BE2C (cell line): ENCODE measurements around the gene PLCB4.

ENCODE experiments used
- DNase-seq: peaks from one replicate; pipeline ENCODE4 v3.0.0-alpha.2; 2020
- H3K27me3 ChIP-seq: fragments of 250-450 bp; sonication (Bioruptor Pico); 2 replicates; pipeline ENCODE4 v1.5.1; 2020; ENCODE audit warnings: mild to moderate bottlenecking
- H3K36me3 ChIP-seq: fragments of 250-450 bp; sonication (Bioruptor Pico); 2 replicates; pipeline ENCODE4 v1.5.1; 2020; ENCODE audit warnings: mild to moderate bottlenecking
- H3K4me1 ChIP-seq: fragments of 250-450 bp; sonication (Bioruptor Pico); 2 replicates; pipeline ENCODE4 v1.5.1; 2020
- H3K4me3 ChIP-seq: 2 replicates; pipeline ENCODE4 v1.5.1; 2011; ENCODE audit warnings: low read depth, low read length
- H3K9me3 ChIP-seq: fragments of 250-450 bp; sonication (Bioruptor Pico); 2 replicates; pipeline ENCODE4 v1.5.1; 2020
- CTCF ChIP-seq: IDR thresholded peaks from 2 replicates; pipeline ENCODE4 v1.5.1; 2012; ENCODE audit warnings: mild to moderate bottlenecking, low read depth, low read length

Gene PLCB4

GRCh38 chr20:9409981-9410380 is 341.1 kb downstream of the PLCB4 start:
- Histone ChIP-seq H3K4me1 (no peaks in the 10 kb centered on the region), H3K27me3 (no peaks in the 10 kb centered on the region), H3K9me3 (no peaks in the 10 kb centered on the region), H3K36me3 (peaks cover 48% of the 10 kb centered on the region), H3K4me3 (no peak overlapping the region)
- TF ChIP-seq CTCF = no peak
- no peak for DNase-seq

GRCh38 chr20:9411833-9412232 is 342.9 kb downstream of the PLCB4 start:
- Histone ChIP-seq H3K27me3 (no peaks in the 10 kb centered on the region), H3K4me1 (no peaks in the 10 kb centered on the region), H3K4me3 (no peak overlapping the region), H3K36me3 (peaks cover 48% of the 10 kb centered on the region), H3K9me3 (no peaks in the 10 kb centered on the region)
- TF ChIP-seq CTCF = no peak
- no peak for DNase-seq

GRCh38 chr20:9412309-9412708 is 343.4 kb downstream of the PLCB4 start:
- H3K36me3 ChIP-seq = peaks cover 48% of the 10 kb centered on the region
- H3K4me3 ChIP-seq = no peak overlapping the region
- H3K27me3 ChIP-seq = no peaks in the 10 kb centered on the region
- TF ChIP-seq CTCF = no peak
- DNase-seq = no peak
- H3K4me1 ChIP-seq = no peaks in the 10 kb centered on the region
- no peaks in the 10 kb centered on the region for H3K9me3 ChIP-seq

- no peaks in the 10 kb centered on the region for H3K9me3 ChIP-seq
- H3K27me3 ChIP-seq = no peaks in the 10 kb centered on the region
- H3K36me3 ChIP-seq = peaks cover 42% of the 10 kb centered on the region
- DNase-seq = no peak
- TF ChIP-seq CTCF = no peak
- H3K4me1 ChIP-seq = no peaks in the 10 kb centered on the region
- no peak overlapping the region for H3K4me3 ChIP-seq
Observed at GRCh38 chr20:9413001-9413400, 344.1 kb downstream of the PLCB4 start.

- Histone ChIP-seq H3K36me3 (peaks cover 21% of the 10 kb centered on the region), H3K27me3 (no peaks in the 10 kb centered on the region), H3K9me3 (no peaks in the 10 kb centered on the region), H3K4me1 (no peaks in the 10 kb centered on the region), H3K4me3 (no peak overlapping the region)
- DNase-seq = no peak
- TF ChIP-seq CTCF = no peak
Observed at GRCh38 chr20:9415426-9415825, 346.5 kb downstream of the PLCB4 start.

GRCh38 chr20:9416421-9416820 is 347.5 kb downstream of the PLCB4 start:
- no peak for TF ChIP-seq CTCF
- Histone ChIP-seq H3K27me3 (no peaks in the 10 kb centered on the region), H3K4me1 (no peaks in the 10 kb centered on the region), H3K36me3 (peaks cover 20% of the 10 kb centered on the region), H3K4me3 (no peak overlapping the region), H3K9me3 (no peaks in the 10 kb centered on the region)
- no peak for DNase-seq
